Stimulated activated CD4-positive, alpha-beta T cell treated with anti-CD3 and anti-CD28 coated beads, Interleukin-2, amount 100 ng/mL, for 4 hours (primary cell): ENCODE data around the gene ENOX2.

Experiments
- DNase-seq: peaks from one replicate; pipeline ENCODE4 v3.0.0-alpha.2; 2020; ENCODE audit warnings: low read depth

The ENOX2 gene

DNA sequence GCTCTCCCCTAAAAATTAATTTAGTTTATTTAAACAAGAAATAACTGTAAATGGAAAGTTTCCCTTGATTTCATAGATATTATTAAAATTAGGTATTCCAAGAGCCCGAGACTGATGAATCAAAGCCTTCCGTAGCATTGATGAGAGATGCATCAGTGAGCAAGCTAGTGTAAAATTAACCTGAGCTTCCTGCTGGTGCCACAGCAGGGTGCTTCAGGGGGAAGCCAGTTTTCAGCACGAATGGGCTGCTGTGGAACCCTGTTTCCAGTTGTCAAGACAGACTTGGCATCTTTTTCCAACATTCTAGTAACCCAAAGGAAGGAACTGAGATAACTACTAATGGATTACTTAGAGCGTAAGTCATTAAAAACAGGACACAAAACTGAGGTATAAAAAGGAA, 279.5 kb downstream of the ENOX2 start:
- DNase-seq: no peak

DNA sequence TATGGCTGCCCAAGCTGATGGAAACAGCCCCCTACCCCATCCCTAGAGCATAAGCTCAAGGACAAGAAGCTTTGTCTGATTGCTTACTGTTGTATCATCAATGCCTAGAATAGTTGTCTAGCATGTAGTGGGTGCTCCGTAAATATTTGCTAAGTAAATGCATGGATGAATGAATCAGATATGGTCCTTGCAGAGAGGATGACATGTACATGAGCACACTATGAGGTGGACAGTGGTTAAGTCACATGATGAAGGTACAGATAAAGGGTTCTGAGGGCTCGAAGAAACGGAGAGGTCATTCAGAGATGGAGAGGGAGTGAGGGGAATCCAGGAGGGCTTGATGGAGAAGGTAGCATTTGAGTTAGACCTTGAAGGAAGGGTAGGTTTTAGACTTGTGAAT, 287.1 kb downstream of the ENOX2 start:
- DNase-seq: no peak

GRCh38 chrX:130607431-130607830, 295.6 kb downstream of the ENOX2 start:
- DNase-seq: no peak

GRCh38 chrX:130606425-130606824, 296.6 kb downstream of the ENOX2 start:
- DNase-seq: no peak

- no peak for DNase-seq
These were observed 298.1 kb downstream of the ENOX2 start for GRCh38 chrX:130604882-130605281.

DNA sequence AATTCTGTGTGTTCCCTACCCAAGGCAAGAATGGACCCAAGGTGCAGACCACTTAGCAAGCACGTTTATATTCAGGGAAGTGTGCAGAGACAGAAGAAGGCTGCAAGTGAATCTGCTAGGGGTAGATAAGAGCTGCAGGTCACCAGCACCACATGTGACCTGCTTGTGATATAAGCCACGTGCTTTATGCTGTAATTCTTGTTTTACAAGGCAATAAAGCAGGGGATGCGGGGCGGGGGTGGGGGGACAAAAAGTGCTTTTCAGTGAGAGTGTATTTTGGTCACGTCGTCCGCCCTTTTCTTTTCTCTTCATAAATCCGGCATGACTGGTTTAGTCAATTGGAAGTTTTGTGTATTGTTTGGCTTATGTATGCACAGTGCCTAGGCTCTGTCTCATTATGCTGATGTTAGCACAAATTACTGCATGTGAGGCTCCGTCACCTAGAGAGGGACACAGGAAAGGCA, 308.5 kb downstream of the ENOX2 start:
- DNase-seq: no peak

DNA sequence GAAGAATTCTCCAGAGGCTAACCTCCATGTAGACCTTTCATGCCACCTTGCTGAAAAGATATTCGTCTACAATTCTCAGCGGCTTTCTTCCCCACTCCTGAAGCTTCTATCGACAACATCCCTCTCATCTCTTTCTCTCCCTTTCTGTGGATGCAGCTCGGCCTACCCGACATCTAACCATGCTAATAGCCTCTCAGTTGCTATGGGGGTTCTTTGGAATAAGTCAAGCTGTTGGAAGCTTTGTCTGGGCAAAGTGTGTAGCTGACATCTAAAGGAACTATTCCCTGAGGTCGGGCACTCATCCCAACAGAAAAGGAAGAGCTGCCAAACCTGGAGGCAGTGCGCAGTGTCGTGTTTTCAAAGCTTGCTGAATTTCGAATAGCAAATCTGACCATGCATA, 309.1 kb downstream of the ENOX2 start:
- no peak for DNase-seq

- DNase-seq: no peak
These were observed 310.8 kb downstream of the ENOX2 start for GRCh38 chrX:130592204-130592603.

DNA sequence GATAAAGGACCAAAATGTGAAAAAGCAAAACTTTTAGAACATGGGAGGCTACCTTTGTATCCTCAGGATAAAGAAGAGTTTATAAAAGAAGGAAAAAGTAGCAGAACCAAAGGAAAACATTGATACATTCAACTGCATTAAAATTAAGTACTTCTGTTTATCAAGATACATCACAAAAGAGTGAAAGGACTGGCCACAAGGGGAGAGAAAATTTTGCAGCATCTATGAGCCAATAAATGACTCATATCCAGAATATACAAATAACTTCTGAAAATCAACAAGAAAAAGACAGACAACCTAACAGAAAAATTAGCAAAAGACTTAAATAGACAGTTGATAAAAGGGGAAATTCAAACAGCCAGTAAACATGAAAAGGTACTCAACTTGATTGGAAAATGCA, 324.1 kb downstream of the ENOX2 start:
- no peak for DNase-seq

DNA sequence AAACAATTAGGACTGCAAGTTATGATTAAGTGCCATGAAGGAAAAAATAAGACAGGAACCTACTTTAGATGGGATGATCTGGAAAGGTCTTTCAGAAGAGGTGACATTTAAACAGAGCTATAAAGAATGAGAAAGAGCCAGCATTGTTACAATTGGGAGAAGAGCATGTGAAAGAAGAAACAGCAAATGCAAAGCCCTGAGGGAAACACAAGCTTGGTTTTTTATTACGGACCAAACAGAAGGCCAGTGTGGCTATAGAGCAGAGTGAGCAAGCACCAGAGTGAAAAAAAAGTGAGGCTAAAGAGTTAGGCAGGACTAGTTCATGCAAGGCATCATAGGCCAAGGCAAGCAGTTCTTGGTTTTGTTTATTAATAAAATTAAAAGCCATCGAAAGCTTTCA, 325.6 kb downstream of the ENOX2 start:
- no peak for DNase-seq

DNA sequence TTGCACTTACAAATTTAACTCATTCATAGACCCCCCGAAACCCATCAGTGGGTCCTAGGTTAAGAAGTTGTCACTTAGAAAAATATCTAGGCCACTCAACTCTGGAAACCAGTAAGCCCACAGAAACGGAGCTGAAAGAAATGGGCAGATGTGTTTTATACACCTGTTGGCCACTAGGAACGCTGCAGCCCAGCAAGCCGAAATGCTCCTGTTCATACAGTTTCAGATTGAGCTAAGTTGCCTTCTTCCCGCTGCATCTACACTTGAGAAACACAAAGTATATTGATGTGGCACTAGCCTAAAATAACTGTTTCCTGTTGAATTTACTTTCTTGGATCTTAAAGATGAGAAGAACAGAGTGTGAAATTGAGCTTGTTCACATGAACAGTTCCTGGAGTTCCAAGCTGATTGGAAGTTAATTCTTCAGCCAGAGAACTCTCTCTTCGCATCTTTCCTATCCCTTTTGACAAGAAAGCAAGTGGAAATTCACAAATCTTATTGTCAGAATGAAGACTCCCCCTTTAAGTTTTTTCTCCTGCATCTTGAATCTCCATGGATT, 327.1 kb downstream of the ENOX2 start:
- DNase-seq: no peak
